Peyer's patch (tissue), 4 donors: ENCODE data around the gene PHC3.

Source experiments
- POLR2A ChIP-seq, 2 donors: fragments of 450-650 bp; IDR thresholded peaks; one replicate each; pipeline ENCODE4 v1.5.1; 2017; ENCODE audit warnings: antibody characterized with exemption in 2 of 2, mild to moderate bottlenecking in 2 of 2, moderate library complexity in 2 of 2
- TF ChIP-seq, protein P1 (sequence below), 6 experiments: fragments of 450-650 bp in 4 of 6; fragments of 200-600 bp in 2 of 6; sonication (generic) in 1 of 6; IDR thresholded peaks; one replicate each; pipeline ENCODE4 v1.5.1; 2017 to 2019; ENCODE audit warnings: antibody characterized with exemption in 6 of 6, mild to moderate bottlenecking in 3 of 6, moderate library complexity in 1 of 6

DNA sequence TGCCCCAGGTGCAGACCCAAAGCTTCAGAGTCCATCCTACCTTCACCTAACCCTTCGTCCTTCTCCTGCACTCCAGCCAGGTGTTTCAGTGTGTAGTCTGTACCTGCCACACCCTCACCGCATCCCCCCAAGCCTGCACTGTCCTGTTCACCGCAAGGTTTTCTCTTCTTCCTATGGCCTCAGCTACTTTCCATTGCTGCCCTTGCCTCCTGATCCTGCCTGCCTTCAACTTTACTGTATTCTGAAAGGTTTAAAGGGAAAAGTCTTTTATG is 134.5 kb downstream of the PHC3 start:
- no peak for TF ChIP-seq POLR2A (IDR thresholded peaks at IDR 0.05)
- TF ChIP-seq, protein P1, sequence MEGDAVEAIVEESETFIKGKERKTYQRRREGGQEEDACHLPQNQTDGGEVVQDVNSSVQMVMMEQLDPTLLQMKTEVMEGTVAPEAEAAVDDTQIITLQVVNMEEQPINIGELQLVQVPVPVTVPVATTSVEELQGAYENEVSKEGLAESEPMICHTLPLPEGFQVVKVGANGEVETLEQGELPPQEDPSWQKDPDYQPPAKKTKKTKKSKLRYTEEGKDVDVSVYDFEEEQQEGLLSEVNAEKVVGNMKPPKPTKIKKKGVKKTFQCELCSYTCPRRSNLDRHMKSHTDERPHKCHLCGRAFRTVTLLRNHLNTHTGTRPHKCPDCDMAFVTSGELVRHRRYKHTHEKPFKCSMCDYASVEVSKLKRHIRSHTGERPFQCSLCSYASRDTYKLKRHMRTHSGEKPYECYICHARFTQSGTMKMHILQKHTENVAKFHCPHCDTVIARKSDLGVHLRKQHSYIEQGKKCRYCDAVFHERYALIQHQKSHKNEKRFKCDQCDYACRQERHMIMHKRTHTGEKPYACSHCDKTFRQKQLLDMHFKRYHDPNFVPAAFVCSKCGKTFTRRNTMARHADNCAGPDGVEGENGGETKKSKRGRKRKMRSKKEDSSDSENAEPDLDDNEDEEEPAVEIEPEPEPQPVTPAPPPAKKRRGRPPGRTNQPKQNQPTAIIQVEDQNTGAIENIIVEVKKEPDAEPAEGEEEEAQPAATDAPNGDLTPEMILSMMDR (IDR thresholded peaks at IDR 0.05) = no peak
